Colonic mucosa (tissue), 4 donors: Measurements from ENCODE around the gene SEMA5A. TPM values are rescaled to one million over a fixed set of nuclear protein-coding genes. Genes with fewer than 3 reads are reported as not detected.

Experiments
- DNase-seq: peaks from one replicate; pipeline ENCODE4 v3.0.0-alpha.2; 2020
- H3K27ac ChIP-seq: fragments of 200-600 bp; one replicate; pipeline ENCODE4 v1.8.0; 2021
- H3K27me3 ChIP-seq: fragments of 200-600 bp; one replicate; pipeline ENCODE4 v1.8.0; 2021
- H3K36me3 ChIP-seq: fragments of 200-600 bp; one replicate; pipeline ENCODE4 v1.8.0; 2021
- H3K4me1 ChIP-seq: fragments of 200-600 bp; one replicate; pipeline ENCODE4 v1.8.0; 2021; ENCODE audit warnings: mild to moderate bottlenecking
- H3K4me3 ChIP-seq: fragments of 200-600 bp; one replicate; pipeline ENCODE4 v1.8.0; 2021
- H3K9ac ChIP-seq, 2 donors: one replicate each; pipeline ENCODE4 v1.7.0; 2013; ENCODE audit warnings: control low read depth in 2 of 2, low read depth in 2 of 2, low read length in 2 of 2
- H3K9me3 ChIP-seq: fragments of 200-600 bp; one replicate; pipeline ENCODE4 v1.8.0; 2021
- CTCF ChIP-seq: fragments of 200-600 bp; IDR thresholded peaks from one replicate; pipeline ENCODE4 v1.8.0; 2022; ENCODE audit warnings: antibody characterized with exemption, mild to moderate bottlenecking
- intact Hi-C: fragments of 100-400 bp; cut with DNase I; formaldehyde crosslinking; loops from one replicate; pipeline ENCODE4 v1.14.1; 2022
- total RNA-seq, 2 donors: library from RNA; stranded (reverse); fragmentation: NEBNext Ultra II Directional in 1 of 2; extraction: Animal tissue kit (Norgen Biotek cat#: 25700) in 1 of 2; gene quantifications; one replicate each; pipeline ENCODE4 v1.2.1, GENCODE V29; 2021
- donor health status: healthy.
- donor health status: DM: no; HTN: no; CAD: no.
- donor health status: DM: no; HTN: no; CAD: no.

SEMA5A gene
- total RNA-seq, 2 donors from 2014 or later, result 23.3 to 32.7 TPM

GRCh38 chr5:9474219-9475002 lies 71.5 kb downstream of the SEMA5A start:
- no peak overlapping the region for H3K4me3 ChIP-seq
- no peaks in the 10 kb centered on the region for H3K27me3 ChIP-seq
- H3K9me3 ChIP-seq, result no peaks in the 10 kb centered on the region
- TF ChIP-seq CTCF, result no peak
- H3K36me3 ChIP-seq, result no peaks in the 10 kb centered on the region
- no peak for DNase-seq
- no peak overlapping the region for H3K27ac ChIP-seq
- H3K9ac ChIP-seq, result no peak overlapping the region
- H3K4me1 ChIP-seq, result no peaks in the 10 kb centered on the region
- intact Hi-C loops, result no loop called here

- H3K4me3 ChIP-seq, result no peak overlapping the region
- TF ChIP-seq CTCF, result no peak
- no peaks in the 10 kb centered on the region for H3K4me1 ChIP-seq
- H3K36me3 ChIP-seq, result no peaks in the 10 kb centered on the region
- no peaks in the 10 kb centered on the region for H3K9me3 ChIP-seq
- intact Hi-C loops, result no loop called here
- no peaks in the 10 kb centered on the region for H3K27me3 ChIP-seq
- DNase-seq, result no peak
- H3K27ac ChIP-seq, result no peak overlapping the region
- H3K9ac ChIP-seq, result no peak overlapping the region
These were observed 72.3 kb downstream of the SEMA5A start for GRCh38 chr5:9473624-9474023.

- no peaks in the 10 kb centered on the region for H3K9me3 ChIP-seq
- no peaks in the 10 kb centered on the region for H3K27me3 ChIP-seq
- H3K36me3 ChIP-seq, result no peaks in the 10 kb centered on the region
- TF ChIP-seq CTCF, result no peak
- intact Hi-C loops, result no loop called here
- no peak overlapping the region for H3K4me3 ChIP-seq
- DNase-seq, result no peak
- no peaks in the 10 kb centered on the region for H3K4me1 ChIP-seq
- no peak overlapping the region for H3K9ac ChIP-seq
- no peak overlapping the region for H3K27ac ChIP-seq
These were observed 75.5 kb downstream of the SEMA5A start for GRCh38 chr5:9470410-9470809.

GRCh38 chr5:9468060-9468388 lies 77.9 kb downstream of the SEMA5A start:
- peak; percentile 20 for DNase-seq
- Histone ChIP-seq H3K4me1 (no peaks in the 10 kb centered on the region), H3K36me3 (no peaks in the 10 kb centered on the region), H3K27me3 (no peaks in the 10 kb centered on the region), H3K9me3 (no peaks in the 10 kb centered on the region), H3K4me3 (no peak overlapping the region), H3K27ac (no peak overlapping the region), H3K9ac (no peak overlapping the region)
- TF ChIP-seq CTCF, result no peak
- intact Hi-C loops, result no loop called here

- no peak overlapping the region for H3K9ac ChIP-seq
- no peaks in the 10 kb centered on the region for H3K4me1 ChIP-seq
- TF ChIP-seq CTCF, result no peak
- H3K27me3 ChIP-seq, result no peaks in the 10 kb centered on the region
- no peak for DNase-seq
- H3K4me3 ChIP-seq, result no peak overlapping the region
- intact Hi-C loops, result no loop called here
- H3K9me3 ChIP-seq, result no peaks in the 10 kb centered on the region
- no peaks in the 10 kb centered on the region for H3K36me3 ChIP-seq
- no peak overlapping the region for H3K27ac ChIP-seq
These were observed 78.4 kb downstream of the SEMA5A start for GRCh38 chr5:9467199-9468059.
